ENCODE measurements around the gene UGT1A5. TPM values are rescaled to one million over a fixed set of nuclear protein-coding genes. Genes with fewer than 3 reads are reported as not detected.

UGT1A5 gene
- total and polyA plus RNA-seq, 8 donors, result not detected

DNA sequence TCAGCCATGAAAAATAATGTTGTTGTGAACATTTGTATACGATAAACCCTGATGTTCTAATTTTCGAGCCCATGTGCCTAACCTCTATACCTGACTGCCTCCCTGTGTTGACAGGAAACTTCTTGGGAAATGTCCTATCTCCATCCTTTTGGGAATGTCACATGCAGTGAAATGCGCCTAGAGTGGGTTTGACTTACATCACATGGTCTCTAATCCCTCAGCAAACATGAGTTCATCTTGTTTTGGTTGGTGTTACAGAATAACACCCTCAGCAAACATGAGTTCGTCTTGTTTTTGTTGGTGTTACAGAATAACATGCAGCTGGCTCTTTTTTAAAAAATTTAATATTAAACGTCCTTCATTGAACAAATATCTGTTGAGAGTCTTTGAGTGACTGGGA lies 24.4 kb upstream of the UGT1A5 start:
- peaks cover 0 to 7% (median 0%) of the 10 kb centered on the region in 3 donors for H3K4me1 ChIP-seq
- intact Hi-C loops (cut with DNase I), result no loop called here
- FAIRE-seq (no peak), DNase-seq (no peak), ATAC-seq (no peak)
- H3K4me3 ChIP-seq, result no peak overlapping the region
- H3K36me3 ChIP-seq, result no peaks in the 10 kb centered on the region
- no peak for TF ChIP-seq CTCF (IDR thresholded peaks at IDR 0.05)
- no peaks in the 10 kb centered on the region for H3K9me3 ChIP-seq
- H3K27ac ChIP-seq, result no peak overlapping the region
- no peaks in the 10 kb centered on the region for H3K27me3 ChIP-seq
- 75 to 76% methylated on average over 5 of the region's 5 CpGs for WGBS, 2 donors

GRCh38 chr2:233689031-233689430 lies 23.7 kb upstream of the UGT1A5 start:
- FAIRE-seq, result no peak
- intact Hi-C loops (cut with DNase I), result no loop called here
- H3K9me3 ChIP-seq, result no peaks in the 10 kb centered on the region

GRCh38 chr2:233689501-233689900 lies 23.2 kb upstream of the UGT1A5 start:
- Histone ChIP-seq H3K36me3 (no peaks in the 10 kb centered on the region), H3K27me3 (no peaks in the 10 kb centered on the region), H3K9me3 (no peaks in the 10 kb centered on the region), H3K4me1 (peaks cover 0 to 7% (median 0%) of the 10 kb centered on the region in 3 donors), H3K27ac (no peak overlapping the region), H3K4me3 (no peak overlapping the region)
- 4 to 6% methylated on average over 3 of the region's 3 CpGs for WGBS, 2 donors
- no peak for DNase-seq
- no peak for ATAC-seq
- no peak for TF ChIP-seq CTCF (IDR thresholded peaks at IDR 0.05)
- FAIRE-seq, result no peak
- intact Hi-C loops (cut with DNase I), result no loop called here

More at GRCh38 chr2:233689031-233689430, 23.7 kb upstream of the UGT1A5 start:
- TF ChIP-seq CTCF (IDR thresholded peaks at IDR 0.05), result no peak
- DNase-seq, result no peak
- no peak for ATAC-seq
- H3K27ac ChIP-seq, result no peak overlapping the region
- no peaks in the 10 kb centered on the region for H3K27me3 ChIP-seq
- H3K4me3 ChIP-seq, result no peak overlapping the region
- peaks cover 0 to 7% (median 0%) of the 10 kb centered on the region in 3 donors for H3K4me1 ChIP-seq
- H3K36me3 ChIP-seq, result no peaks in the 10 kb centered on the region

- peak in 1 of 4 donors; percentile 38 for ATAC-seq
- H3K4me3 ChIP-seq, result no peak overlapping the region
- H3K4me1 ChIP-seq, result peaks cover 0 to 7% (median 0%) of the 10 kb centered on the region in 3 donors
- H3K27me3 ChIP-seq, result no peaks in the 10 kb centered on the region
- no peak for FAIRE-seq
- intact Hi-C loops (cut with DNase I), result no loop called here
- H3K27ac ChIP-seq, result no peak overlapping the region
- no peaks in the 10 kb centered on the region for H3K36me3 ChIP-seq
- DNase-seq, result no peak
- no peak for TF ChIP-seq CTCF (IDR thresholded peaks at IDR 0.05)
- WGBS, 2 donors, result 60 to 72% methylated on average over 4 of the region's 4 CpGs
- H3K9me3 ChIP-seq, result no peaks in the 10 kb centered on the region
Measured at GRCh38 chr2:233690444-233690843, 22.3 kb upstream of the UGT1A5 start.

GRCh38 chr2:233691443-233692433 lies 21.0 kb upstream of the UGT1A5 start:
- peaks cover 0 to 7% (median 0%) of the 10 kb centered on the region in 3 donors for H3K4me1 ChIP-seq
- no peaks in the 10 kb centered on the region for H3K36me3 ChIP-seq
- 82 to 84% methylated on average over 11 of the region's 11 CpGs for WGBS, 2 donors
- ATAC-seq (peak in 2 of 4 donors; percentile 46 to 48), FAIRE-seq (no peak), DNase-seq (no peak)
- intact Hi-C loops (cut with DNase I), result no loop called here
- no peaks in the 10 kb centered on the region for H3K27me3 ChIP-seq
- no peak overlapping the region for H3K4me3 ChIP-seq
- H3K9me3 ChIP-seq, result no peaks in the 10 kb centered on the region
- no peak overlapping the region for H3K27ac ChIP-seq
- TF ChIP-seq CTCF (IDR thresholded peaks at IDR 0.05), result no peak

Measured in pancreas (tissue), 10 donors.